Measurements from ENCODE around the gene GAK.
"Not testable (repeated sequence)": the region's sequence is repeated elsewhere in the genome, so short reads cannot be mapped to it uniquely, and the experiment has no call there.

The GAK gene

GRCh38 chr4:948936-949300 is 16.8 kb upstream of the GAK start:
- TF ChIP-seq CTCF (IDR thresholded peaks at IDR 0.05; ENCODE audit: extremely low read depth, missing control alignments): no peak

GRCh38 chr4:948101-948935 is 16.2 kb upstream of the GAK start:
- TF ChIP-seq CTCF (IDR thresholded peaks at IDR 0.05; ENCODE audit: extremely low read depth, missing control alignments): no peak
- DNase-seq (ENCODE audit: low spot score): no peak

More at GRCh38 chr4:948936-949300, 16.8 kb upstream of the GAK start:
- DNase-seq (ENCODE audit: low spot score): no peak

GRCh38 chr4:947491-947971 is 15.4 kb upstream of the GAK start:
- DNase-seq (ENCODE audit: low spot score): no peak
- TF ChIP-seq CTCF (IDR thresholded peaks at IDR 0.05; ENCODE audit: extremely low read depth, missing control alignments): no peak

- TF ChIP-seq CTCF (IDR thresholded peaks at IDR 0.05; ENCODE audit: extremely low read depth, missing control alignments): no peak
- no peak for DNase-seq (ENCODE audit: low spot score)
Measured at GRCh38 chr4:946517-947471, 14.7 kb upstream of the GAK start.

- no peak for TF ChIP-seq CTCF (IDR thresholded peaks at IDR 0.05; ENCODE audit: extremely low read depth, missing control alignments)
- no peak for DNase-seq (ENCODE audit: low spot score)
Measured at GRCh38 chr4:946103-946450, 14.0 kb upstream of the GAK start.

GRCh38 chr4:945274-946102 is 13.4 kb upstream of the GAK start:
- no peak for TF ChIP-seq CTCF (IDR thresholded peaks at IDR 0.05; ENCODE audit: extremely low read depth, missing control alignments)
- no peak for DNase-seq (ENCODE audit: low spot score)

- DNase-seq (ENCODE audit: low spot score): not testable (repeated sequence)
Measured at GRCh38 chr4:939508-939907, 7.4 kb upstream of the GAK start.
